GM12878 (cell line): Measurements from ENCODE around the gene CCDC110. TPM values are rescaled to one million over a fixed set of nuclear protein-coding genes. Genes with fewer than 3 reads are reported as not detected.

ENCODE experiments used
- ATAC-seq: fragments of 200-7000 bp; cut with Tn5 transposase; 3 replicates; pipeline ENCODE4 v1.9.1; 2020; ENCODE audit warnings: mild to moderate bottlenecking, moderate library complexity
- BruUV-seq: library from RNA; stranded (reverse); fragments of 400-500 nt; replicated peaks from 2 replicates; lab custom pipeline; 2021; lab: Mats Ljungman, UMichigan
- CTCF ChIA-PET: fragments of 300-600 bp; sonication (Branson Sonifier 250); formaldehyde crosslinking; extraction: SDS; loops from one replicate; lab custom pipeline; 2021; ENCODE audit warnings: inconsistent platforms; lab: Yijun Ruan, JAX
- POLR2A ChIA-PET: fragments of 350-600 bp; formaldehyde crosslinking; extraction: SDS; loops from one replicate; lab custom pipeline; 2021; ENCODE audit warnings: inconsistent platforms; lab: Charles Lee
- RAD21 ChIA-PET: fragments of 300-600 bp; sonication (Branson Sonifier 250); formaldehyde crosslinking; loops from one replicate; lab custom pipeline; 2023; ENCODE audit warnings: antibody characterized with exemption; ENCODE audit not compliant: unreplicated experiment; lab: Charles Lee
- SMC1A ChIA-PET: fragments of 300-600 bp; sonication (Branson Sonifier 250); formaldehyde crosslinking; loops from one replicate; lab custom pipeline; 2023; ENCODE audit not compliant: unreplicated experiment, uncharacterized antibody; lab: Charles Lee
- DNase-seq: peaks from one replicate; pipeline ENCODE4 v3.0.0-alpha.2; 2011; ENCODE audit warnings: low read depth, low spot score
- FAIRE-seq: peaks from 3 replicates; lab custom pipeline; 2011; peaks lifted over from hg19 to GRCh38; lab: Jason Lieb, UNC
- H2AFZ ChIP-seq: 2 replicates; pipeline ENCODE4 v1.6.0; 2011; ENCODE audit warnings: low read depth, low read length, control low read depth; ENCODE audit not compliant: control insufficient read depth
- H3K27ac ChIP-seq: 2 replicates; pipeline ENCODE4 v1.5.1; 2011; ENCODE audit warnings: control low read depth; ENCODE audit not compliant: control insufficient read depth, insufficient read depth
- H3K27me3 ChIP-seq, 2 experiments: replicated peaks in 1 of 2; 2 replicates each; pipeline versions ENCODE4 v1.6.0 to v1.6.1; 2011; ENCODE audit warnings: low read length in 1 of 2; ENCODE audit not compliant: control insufficient read depth in 2 of 2, insufficient read depth in 2 of 2
- H3K36me3 ChIP-seq, 2 experiments: 2 replicates each; pipeline ENCODE4 v1.5.1; 2011; ENCODE audit warnings: low read length in 1 of 2; ENCODE audit not compliant: control insufficient read depth in 2 of 2, insufficient read depth in 2 of 2
- H3K4me1 ChIP-seq: 2 replicates; pipeline ENCODE4 v1.6.1; 2011; ENCODE audit warnings: mild to moderate bottlenecking, low read length, moderate library complexity, mixed read lengths; ENCODE audit not compliant: control insufficient read depth, insufficient read depth
- H3K4me2 ChIP-seq: 2 replicates; pipeline ENCODE4 v1.6.0; 2011; ENCODE audit warnings: control low read depth; ENCODE audit not compliant: control insufficient read depth, insufficient read depth
- H3K4me3 ChIP-seq: fragments of 200-600 bp; sonication (generic); 2 replicates; pipeline ENCODE4 v1.5.1; 2016
- H3K79me2 ChIP-seq: 2 replicates; pipeline ENCODE4 v1.6.0; 2011; ENCODE audit warnings: low read length; ENCODE audit not compliant: control insufficient read depth, insufficient read depth
- H3K9ac ChIP-seq: 2 replicates; pipeline ENCODE4 v1.8.0; 2011; ENCODE audit warnings: low read length, control low read depth, mixed read lengths; ENCODE audit not compliant: control insufficient read depth, insufficient read depth
- H3K9me3 ChIP-seq: replicated peaks from 3 replicates; pipeline ENCODE4 v1.5.1; 2011; ENCODE audit warnings: mild to moderate bottlenecking, low read length; ENCODE audit not compliant: control insufficient read depth, insufficient read depth
- H4K20me1 ChIP-seq: 2 replicates; pipeline ENCODE4 v1.6.0; 2011; ENCODE audit not compliant: control insufficient read depth, insufficient read depth
- E2F4 ChIP-seq: IDR thresholded peaks from 2 replicates; pipeline ENCODE4 v1.6.1; 2012; ENCODE audit warnings: low read depth, low read length, improper control_type of control experiment
- EGR1 ChIP-seq, 2 experiments: IDR thresholded peaks; 1 replicate in 1 of 2; 2 replicates in 1 of 2; pipeline ENCODE4 v1.6.1; 2011 to 2012; ENCODE audit warnings: low read depth in 2 of 2, low read length in 2 of 2, borderline replicate concordance in 1 of 2, mild to moderate bottlenecking in 1 of 2, moderate library complexity in 1 of 2
- HDGF ChIP-seq: fragments of 450-650 bp; IDR thresholded peaks from 2 replicates; pipeline ENCODE4 v1.6.1; 2016; ENCODE audit warnings: antibody characterized with exemption
- IKZF2 ChIP-seq, 2 experiments: fragments of 450-650 bp; IDR thresholded peaks; 2 replicates each; pipeline ENCODE4 v1.6.1; 2017; ENCODE audit warnings: mild to moderate bottlenecking in 2 of 2, moderate library complexity in 2 of 2
- JUND ChIP-seq: IDR thresholded peaks from 2 replicates; pipeline ENCODE4 v1.6.1; 2012; ENCODE audit warnings: low read depth, mild to moderate bottlenecking, low read length, improper control_type of control experiment, moderate library complexity
- KAT2A ChIP-seq: conservative IDR thresholded peaks from 2 replicates; pipeline ENCODE4 v1.6.1; 2011; ENCODE audit warnings: low read depth, low read length; ENCODE audit not compliant: control insufficient read depth
- USF1 ChIP-seq: IDR thresholded peaks from 2 replicates; pipeline ENCODE4 v1.6.1; 2011; ENCODE audit warnings: borderline replicate concordance, low read depth, mild to moderate bottlenecking, moderate library complexity, mixed read lengths, low read length; ENCODE audit not compliant: insufficient read depth; ENCODE audit errors: extremely low read length
- ZBED1 ChIP-seq: IDR thresholded peaks from 2 replicates; pipeline ENCODE4 v1.6.1; 2016; ENCODE audit warnings: borderline replicate concordance
- WGBS: methylation state at CpG from one replicate; pipeline ENCODE4 v1.1.6; 2016; ENCODE audit warnings: low lambda C conversion rate; ENCODE audit not compliant: insufficient replicate concordance, insufficient coverage; ENCODE audit errors: missing lambda C conversion rate; 5-methylcytosine and 5-hydroxymethylcytosine counted together
- in situ Hi-C: fragments of 300-500 bp; cut with MboI; formaldehyde crosslinking; loops from 9 replicates; pipeline ENCODE4 v1.14.3; 2018; ENCODE audit warnings: mixed read lengths
- intact Hi-C: fragments of 100-400 bp; cut with micrococcal nuclease; formaldehyde crosslinking; loops from one replicate; pipeline ENCODE4 v1.14.2; 2022; ENCODE audit not compliant: unreplicated experiment
- polyA plus RNA-seq, 11 experiments: library from polyadenylated mRNA; depleted of rRNA in 4 of 11; unstranded in 6 of 11; stranded (reverse) in 5 of 11; fragments of >200 nt; fragmentation: Nextera tagmentation in 4 of 11; fragmentation: Illumina TruSeq in 1 of 11; extraction: Ambion mirVana in 4 of 11; extraction: Trizol in 1 of 11; gene quantifications; 1 replicate in 1 of 11; 2 replicates in 10 of 11; pipeline versions ENCODE4 v1.2.1 to v1.2.3, GENCODE V29; 2011 to 2016; ENCODE audit warnings: inconsistent platforms in 2 of 11, missing spikeins in 2 of 11, low read depth in 1 of 11
- total RNA-seq, 4 experiments: library from RNA; depleted of rRNA in 3 of 4; stranded (reverse); fragments of >200 nt in 3 of 4; fragmentation: Illumina TruSeq in 1 of 4; extraction: Trizol in 1 of 4; gene quantifications; 2 replicates each; pipeline versions ENCODE4 v1.2.1 to v1.2.3, GENCODE V29; 2013 to 2021

The CCDC110 gene
- total and polyA plus RNA-seq, 10 of the 15 experiments (the other 5 are each of a cell fraction or from before 2014, with no cell fraction given), result 0.85 to 3.1 (median 2.1) TPM; not detected in 1

- H4K20me1 ChIP-seq, result no peaks in the 10 kb centered on the region
- FAIRE-seq, result no peak
- TF ChIP-seq ZBED1 (no peak), IKZF2 (IDR thresholded peaks at IDR 0.05) (no peak), JUND (no peak), KAT2A (no peak), E2F4 (no peak), HDGF (no peak), USF1 (no peak), EGR1 (IDR thresholded peaks at IDR 0.05; ENCODE audit: borderline replicate concordance in 1 of 2, low read depth in 2 of 2, low read length in 2 of 2) (no peak)
- no peaks in the 10 kb centered on the region for H3K4me1 ChIP-seq
- H3K4me2 ChIP-seq, result no peak overlapping the region
- ATAC-seq, result no peak
- H3K4me3 ChIP-seq, result no peak overlapping the region
- no peaks in the 10 kb centered on the region for H3K9me3 ChIP-seq
- H3K36me3 ChIP-seq, result peaks cover 0 to 11% of the 10 kb centered on the region in 2 experiments; a peak in 2 of 4 replicates
- ChIA-PET CTCF (interaction anchor here (1.2 to 1.6 kb wide), 2 partner anchors 51 to 177 kb away, joined by 3 read pairs; no protein-coding TSS in a partner anchor), RAD21 (interaction anchor here (1.5 kb wide), 1 partner anchor 17 kb away, joined by 4 read pairs; no protein-coding TSS in a partner anchor), POLR2A (no interaction called here), SMC1A (interaction anchor here (0.9 to 1.0 kb wide), 3 partner anchors 10 to 22 kb away, joined by 3 to 4 read pairs (median 3); no protein-coding TSS in a partner anchor)
- intact Hi-C loops, result no loop called here
- no peak overlapping the region for H2AFZ ChIP-seq
- BruUV-seq, result no TSS peak
- H3K27ac ChIP-seq, result no peak overlapping the region
- DNase-seq, result no peak
- no peaks in the 10 kb centered on the region for H3K27me3 ChIP-seq
- 30% methylated on average over 2 of the region's 2 CpGs for WGBS
- H3K9ac ChIP-seq, result no peak overlapping the region
- in situ Hi-C loops, result no loop called here
- H3K79me2 ChIP-seq, result peaks cover 15% of the 10 kb centered on the region
These were observed 50.0 kb downstream of the CCDC110 start for GRCh38 chr4:185421366-185422124.
